Stimulated activated CD4-positive, alpha-beta T cell treated with anti-CD3 and anti-CD28 coated beads, Interleukin-12 subunit alpha, Interleukin-12 subunit beta, amount 100 ng/mL, for 24 hours (primary cell): ENCODE measurements around the gene UQCC5.

Experiments used
- DNase-seq, 2 experiments: peaks; one replicate each; pipeline ENCODE4 v3.0.0-alpha.2; 2020; ENCODE audit warnings: low read depth in 2 of 2

Gene UQCC5

GRCh38 chr3:52534281-52535183, 1.9 kb upstream of the UQCC5 start:
- DNase-seq = no peak

- DNase-seq = no peak
Observed at GRCh38 chr3:52535411-52536111, 844 bp upstream of the UQCC5 start.

GRCh38 chr3:52536112-52536368, 365 bp upstream of the UQCC5 start:
- no peak for DNase-seq

- no peak for DNase-seq
Observed at GRCh38 chr3:52537165-52537620, 788 bp downstream of the UQCC5 start.

- DNase-seq = no peak
Observed at GRCh38 chr3:52537726-52538421, 1.5 kb downstream of the UQCC5 start.

GRCh38 chr3:52539010-52539653, 2.7 kb downstream of the UQCC5 start:
- DNase-seq = no peak

- DNase-seq = no peak
Observed at GRCh38 chr3:52541050-52541449, 4.6 kb downstream of the UQCC5 start.

GRCh38 chr3:52544937-52545336, 8.5 kb downstream of the UQCC5 start:
- DNase-seq = no peak

- no peak for DNase-seq
Observed at GRCh38 chr3:52546111-52546901, 9.9 kb downstream of the UQCC5 start.

- no peak for DNase-seq
Observed at GRCh38 chr3:52547143-52547542, 10.7 kb downstream of the UQCC5 start.

- no peak for DNase-seq
Observed at GRCh38 chr3:52551118-52551517, 14.7 kb downstream of the UQCC5 start.

- no peak for DNase-seq
Observed at GRCh38 chr3:52552089-52552488, 15.7 kb downstream of the UQCC5 start.

GRCh38 chr3:52554026-52554755, 17.8 kb downstream of the UQCC5 start:
- DNase-seq = no peak

- DNase-seq = no peak
Observed at GRCh38 chr3:52555056-52555455, 18.7 kb downstream of the UQCC5 start.

- DNase-seq = no peak
Observed at GRCh38 chr3:52557011-52557960, 20.9 kb downstream of the UQCC5 start.

GRCh38 chr3:52558436-52558835, 22.0 kb downstream of the UQCC5 start:
- DNase-seq = no peak

GRCh38 chr3:52561028-52561747, 24.8 kb downstream of the UQCC5 start:
- no peak for DNase-seq

- DNase-seq = no peak
Observed at GRCh38 chr3:52563984-52564383, 27.6 kb downstream of the UQCC5 start.

- no peak for DNase-seq
Observed at GRCh38 chr3:52568069-52568468, 31.7 kb downstream of the UQCC5 start.
